ENCODE measurements around the gene SUGP1.
"Not testable (repeated sequence)": the region's sequence is repeated elsewhere in the genome, so short reads cannot be mapped to it uniquely, and the experiment has no call there.

The SUGP1 gene

GRCh38 chr19:19263886-19264487 is 56.3 kb downstream of the SUGP1 start:
- DNase-seq (ENCODE audit: low read depth, low spot score), result no peak

- no peak for DNase-seq (ENCODE audit: low read depth, low spot score)
These were observed 57.9 kb downstream of the SUGP1 start for GRCh38 chr19:19262190-19263057.

GRCh38 chr19:19261350-19262189 is 58.7 kb downstream of the SUGP1 start:
- DNase-seq (ENCODE audit: low read depth, low spot score), result peak; percentile 62

- DNase-seq (ENCODE audit: low read depth, low spot score), result no peak
These were observed 59.7 kb downstream of the SUGP1 start for GRCh38 chr19:19260417-19261214.

- peak; percentile 39 for DNase-seq (ENCODE audit: low read depth, low spot score)
These were observed 60.6 kb downstream of the SUGP1 start for GRCh38 chr19:19259741-19260140.

GRCh38 chr19:19258589-19259338 is 61.5 kb downstream of the SUGP1 start:
- no peak for DNase-seq (ENCODE audit: low read depth, low spot score)

GRCh38 chr19:19257836-19258588 is 62.3 kb downstream of the SUGP1 start:
- no peak for DNase-seq (ENCODE audit: low read depth, low spot score)

- DNase-seq (ENCODE audit: low read depth, low spot score), result no peak
These were observed 63.2 kb downstream of the SUGP1 start for GRCh38 chr19:19257137-19257536.

GRCh38 chr19:19256072-19256969 is 64.0 kb downstream of the SUGP1 start:
- no peak for DNase-seq (ENCODE audit: low read depth, low spot score)

- DNase-seq (ENCODE audit: low read depth, low spot score), result not testable (repeated sequence)
These were observed 66.9 kb downstream of the SUGP1 start for GRCh38 chr19:19253409-19253808.

- no peak for DNase-seq (ENCODE audit: low read depth, low spot score)
These were observed 70.0 kb downstream of the SUGP1 start for GRCh38 chr19:19250196-19250801.

GRCh38 chr19:19240476-19240875 is 79.8 kb downstream of the SUGP1 start:
- DNase-seq (ENCODE audit: low read depth, low spot score), result no peak

- no peak for DNase-seq (ENCODE audit: low read depth, low spot score)
These were observed 80.6 kb downstream of the SUGP1 start for GRCh38 chr19:19239675-19240074.

GRCh38 chr19:19238126-19238894 is 82.0 kb downstream of the SUGP1 start:
- DNase-seq (ENCODE audit: low read depth, low spot score), result no peak

- DNase-seq (ENCODE audit: low read depth, low spot score), result no peak
These were observed 84.1 kb downstream of the SUGP1 start for GRCh38 chr19:19236173-19236572.

GRCh38 chr19:19234220-19234816 is 86.0 kb downstream of the SUGP1 start:
- no peak for DNase-seq (ENCODE audit: low read depth, low spot score)

GRCh38 chr19:19232261-19232721 is 88.0 kb downstream of the SUGP1 start:
- no peak for DNase-seq (ENCODE audit: low read depth, low spot score)

Data from astrocyte of the hippocampus (primary cell).